GM18526 (cell line): ENCODE data around the gene TSPAN3.

ENCODE experiments used
- POLR2A ChIP-seq: IDR thresholded peaks from 3 replicates; pipeline ENCODE4 v1.6.1; 2011; ENCODE audit not compliant: insufficient read length; ENCODE audit errors: extremely low read depth

The TSPAN3 gene

DNA sequence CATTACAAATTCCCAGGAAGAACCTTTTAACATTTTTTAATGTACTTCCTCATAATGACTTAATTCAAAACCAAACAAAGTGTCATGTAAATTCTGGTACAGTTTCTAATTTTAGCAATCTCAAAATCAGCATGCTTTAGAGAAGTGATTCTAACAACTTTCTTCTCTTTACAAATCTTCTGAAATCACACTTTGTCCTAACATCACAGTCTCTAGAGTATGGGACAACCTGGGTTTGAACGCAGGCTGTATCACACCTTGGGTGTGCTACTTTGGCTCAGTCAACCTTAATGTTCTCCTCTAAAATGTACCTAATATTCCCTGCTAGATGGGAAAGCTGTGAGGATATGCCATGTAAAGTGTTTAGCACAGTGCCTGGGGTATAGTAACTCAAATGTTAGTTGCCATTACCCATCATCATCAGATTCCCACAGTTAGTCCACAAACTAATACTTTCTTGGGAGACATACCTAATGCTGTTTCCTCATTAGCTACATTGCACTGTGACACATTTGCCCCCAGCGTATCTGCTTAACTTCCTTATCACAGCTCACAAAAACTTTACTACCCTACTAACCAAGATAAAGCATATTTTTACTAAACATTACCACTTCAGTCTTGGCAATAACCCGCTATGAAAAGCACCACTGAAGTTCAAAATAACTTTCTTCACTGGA, 3.1 kb downstream of the TSPAN3 start:
- TF ChIP-seq POLR2A: no peak

DNA sequence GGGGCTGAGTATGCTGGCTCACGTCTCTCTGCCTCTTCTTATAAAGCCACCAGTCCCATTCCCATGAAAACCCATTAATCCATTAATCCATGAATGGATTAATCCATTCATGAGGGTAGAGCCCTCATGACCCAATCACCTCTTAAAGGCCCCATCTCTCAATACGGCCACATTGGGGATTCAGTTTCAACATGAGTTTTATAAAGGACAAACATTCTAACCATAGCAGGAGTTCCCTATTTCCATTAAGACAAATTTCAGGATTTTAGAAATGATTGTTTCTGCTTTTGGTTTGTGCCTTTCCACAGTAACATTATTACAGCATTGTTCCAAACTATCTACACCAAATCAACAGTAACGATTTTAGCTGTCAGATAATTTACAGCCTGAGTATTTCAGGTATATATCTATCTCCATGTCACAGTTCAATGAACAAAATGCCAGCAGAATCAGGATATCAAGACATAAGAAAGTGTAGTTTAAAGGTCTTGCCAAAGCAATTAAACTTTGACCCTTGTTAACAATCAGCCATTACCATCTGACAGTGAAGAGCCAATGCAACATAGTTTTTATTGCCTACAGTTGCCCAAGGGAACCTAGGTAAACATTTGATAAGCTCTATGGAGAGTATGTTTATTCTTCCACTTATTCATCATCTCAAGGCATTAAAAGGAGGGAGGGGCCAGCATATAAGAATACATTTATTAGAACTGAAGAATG, 3.8 kb downstream of the TSPAN3 start:
- no peak for TF ChIP-seq POLR2A

DNA sequence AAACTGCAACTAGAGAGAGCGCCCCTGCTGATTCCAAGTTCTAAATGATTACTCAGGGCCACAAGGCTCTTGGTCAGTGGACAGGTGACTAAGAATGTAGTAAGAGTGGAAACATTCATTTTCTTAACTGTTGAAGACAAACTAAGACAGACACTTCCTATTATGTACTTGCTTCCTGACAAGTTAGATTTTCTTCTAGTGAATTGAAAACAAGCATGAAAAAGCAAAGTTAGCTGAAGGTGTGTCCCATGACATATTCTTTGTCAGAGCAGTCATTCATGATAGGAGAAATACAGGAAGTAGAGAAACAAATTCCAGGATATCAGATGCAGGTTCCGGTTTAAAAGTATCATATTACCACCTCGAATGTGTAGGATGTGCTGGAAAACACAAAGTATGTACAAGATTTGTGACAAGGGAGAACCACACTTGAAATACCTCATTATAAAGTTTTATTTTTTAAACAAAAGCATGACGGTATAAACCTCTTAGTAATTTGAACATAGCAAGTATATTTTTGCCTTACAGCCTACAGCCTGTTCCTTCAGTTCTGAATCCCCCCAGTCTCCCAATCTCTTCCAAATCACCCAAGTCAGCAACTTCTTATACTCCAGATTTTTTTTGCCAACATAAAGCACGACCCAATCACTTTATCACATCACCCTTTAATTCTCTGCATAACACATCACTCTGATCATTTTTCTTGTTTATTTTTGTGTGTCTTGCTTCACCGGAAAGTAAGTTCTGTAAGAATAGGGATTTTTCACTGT, 6.2 kb downstream of the TSPAN3 start:
- TF ChIP-seq POLR2A: no peak

DNA sequence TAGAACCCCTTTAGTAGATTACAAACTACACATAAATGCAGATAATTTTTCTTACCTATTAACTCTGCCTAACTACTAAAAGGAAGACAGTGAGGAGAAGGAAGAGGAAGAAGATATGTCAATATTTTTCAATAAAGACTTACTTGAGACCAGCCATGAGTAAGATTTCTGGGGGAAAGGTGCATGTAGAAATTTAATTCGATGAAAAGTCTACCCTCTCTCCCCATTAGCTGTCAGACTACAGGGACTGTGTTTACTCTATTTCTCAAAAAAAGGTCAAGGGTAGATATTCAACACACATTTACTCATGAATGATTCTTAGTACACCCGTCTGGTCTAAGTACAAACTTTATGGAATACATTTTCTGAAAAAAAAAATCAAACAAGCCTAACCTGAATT, 6.8 kb downstream of the TSPAN3 start:
- TF ChIP-seq POLR2A: no peak

GRCh38 chr15:77063249-77063648, 7.7 kb downstream of the TSPAN3 start:
- TF ChIP-seq POLR2A: no peak

DNA sequence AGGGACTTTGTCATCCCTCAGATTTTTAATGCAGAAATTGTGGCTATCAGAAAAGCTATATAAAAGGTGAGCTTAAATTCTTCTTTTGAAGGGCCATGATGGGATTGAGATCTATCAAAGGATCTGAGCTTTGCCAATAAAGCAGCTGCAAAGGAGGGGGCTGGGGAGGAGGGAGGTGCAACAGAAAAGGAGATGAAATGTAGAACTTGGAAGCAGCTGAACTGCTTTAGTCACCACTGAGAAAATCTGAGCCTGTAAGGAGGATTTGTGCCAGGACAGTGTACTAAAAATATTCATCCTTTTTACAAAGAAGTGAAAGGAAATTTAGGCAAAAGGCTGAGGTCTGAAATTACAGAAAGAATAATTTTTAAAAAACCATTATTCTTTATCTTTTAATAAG, 10.4 kb downstream of the TSPAN3 start:
- TF ChIP-seq POLR2A: no peak

DNA sequence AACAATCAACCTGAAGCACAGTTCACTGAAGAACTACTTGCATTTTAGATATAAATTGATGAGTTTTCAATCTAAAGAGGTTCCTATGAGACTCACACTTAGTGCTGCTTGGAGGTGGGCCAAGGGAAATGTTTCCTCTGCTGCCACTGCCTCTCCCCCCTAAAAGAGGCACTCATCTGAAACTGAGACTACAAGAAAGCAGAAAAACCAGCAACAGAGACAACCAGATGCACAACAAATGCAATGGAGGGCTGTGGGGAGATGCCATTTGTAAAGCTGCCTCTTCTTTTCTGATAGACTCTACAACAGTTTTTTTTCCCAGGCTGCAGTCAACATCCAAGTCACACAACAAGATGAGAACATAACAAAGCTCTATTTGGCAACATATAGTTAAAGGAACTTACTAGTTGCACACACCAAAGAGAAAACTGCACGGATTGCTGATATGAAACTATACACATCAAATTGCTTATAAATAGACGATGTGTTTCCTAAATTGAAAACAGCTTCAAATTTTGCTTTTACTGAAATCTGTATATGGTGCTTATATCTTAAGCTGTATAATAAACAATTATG, 11.0 kb downstream of the TSPAN3 start:
- no peak for TF ChIP-seq POLR2A

DNA sequence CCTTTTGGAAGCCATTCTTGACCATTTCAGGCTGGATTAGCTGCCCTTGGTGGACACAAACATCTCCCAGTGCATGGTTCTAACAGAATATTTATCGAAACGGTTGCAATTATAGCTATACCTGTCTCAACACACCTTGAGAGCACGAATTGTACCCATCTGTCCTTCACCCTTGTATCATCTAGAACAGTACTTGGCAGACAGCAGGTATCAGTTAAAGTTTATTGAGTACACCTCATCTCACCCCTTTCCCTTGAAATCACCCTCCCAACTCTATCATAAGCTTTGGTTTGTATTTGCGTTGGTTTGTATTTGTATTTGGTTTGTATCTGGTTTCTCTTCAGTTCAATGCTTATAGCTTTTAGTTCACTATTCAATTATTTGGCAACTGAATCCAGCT, 12.4 kb downstream of the TSPAN3 start:
- no peak for TF ChIP-seq POLR2A

GRCh38 chr15:77057685-77058084, 13.2 kb downstream of the TSPAN3 start:
- TF ChIP-seq POLR2A: no peak

DNA sequence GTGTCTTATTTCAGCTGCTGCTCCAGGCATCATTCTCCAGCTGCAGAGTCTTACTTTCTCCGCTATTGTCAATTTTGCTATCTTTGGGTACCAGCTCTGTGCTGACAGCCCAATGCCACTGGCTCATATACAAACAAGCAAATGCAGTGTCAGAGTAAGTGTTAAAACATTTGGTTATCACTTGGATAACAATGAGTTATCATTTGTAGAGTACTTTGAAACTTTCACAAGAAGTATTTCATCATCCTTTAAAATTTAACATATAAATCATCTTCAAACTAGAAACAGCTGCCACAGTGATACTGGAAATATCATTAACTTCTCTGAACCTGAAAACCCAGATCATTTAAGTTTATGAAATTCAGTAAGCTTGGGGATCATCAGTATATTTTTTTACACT, 13.8 kb downstream of the TSPAN3 start:
- no peak for TF ChIP-seq POLR2A

GRCh38 chr15:77053709-77054108, 17.2 kb downstream of the TSPAN3 start:
- TF ChIP-seq POLR2A: no peak

DNA sequence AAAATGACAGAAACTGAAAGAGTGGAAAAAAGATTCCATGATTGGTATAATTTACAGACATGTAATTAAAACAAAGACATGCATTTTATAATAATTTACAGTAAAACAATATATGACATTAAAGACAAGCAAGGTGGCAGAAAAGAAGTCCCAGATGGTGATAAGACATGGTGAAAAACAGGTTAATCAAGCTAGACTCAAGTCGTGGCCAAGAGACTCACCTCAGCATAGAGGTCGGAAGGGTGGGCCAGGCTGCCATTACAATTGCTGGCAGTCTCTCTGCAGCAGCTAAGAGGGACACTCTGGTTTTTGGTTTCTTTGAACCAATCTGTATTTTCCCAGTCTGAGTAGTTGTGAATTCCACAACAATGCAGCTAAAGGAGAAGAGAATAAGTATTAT, 18.4 kb downstream of the TSPAN3 start:
- TF ChIP-seq POLR2A: no peak

- TF ChIP-seq POLR2A: no peak
These were observed 22.6 kb downstream of the TSPAN3 start for GRCh38 chr15:77048135-77048876.

- no peak for TF ChIP-seq POLR2A
These were observed 24.1 kb downstream of the TSPAN3 start for GRCh38 chr15:77046704-77047412.
